GM10266 (cell line): Measurements from ENCODE around the gene PRUNE1.
A peak's percentile ranks its signal among the peaks of the same experiment; 100 is the strongest.

Experiments
- DNase-seq: peaks from one replicate; pipeline ENCODE4 v3.0.0; 2012; ENCODE audit errors: extremely low spot score
- TF ChIP-seq, protein P1 (sequence below): IDR thresholded peaks from 2 replicates; pipeline ENCODE4 v1.5.1; 2012; ENCODE audit warnings: mild to moderate bottlenecking, low read depth; ENCODE audit not compliant: control insufficient read depth, insufficient read depth; ENCODE audit errors: missing control alignments

The PRUNE1 gene

DNA sequence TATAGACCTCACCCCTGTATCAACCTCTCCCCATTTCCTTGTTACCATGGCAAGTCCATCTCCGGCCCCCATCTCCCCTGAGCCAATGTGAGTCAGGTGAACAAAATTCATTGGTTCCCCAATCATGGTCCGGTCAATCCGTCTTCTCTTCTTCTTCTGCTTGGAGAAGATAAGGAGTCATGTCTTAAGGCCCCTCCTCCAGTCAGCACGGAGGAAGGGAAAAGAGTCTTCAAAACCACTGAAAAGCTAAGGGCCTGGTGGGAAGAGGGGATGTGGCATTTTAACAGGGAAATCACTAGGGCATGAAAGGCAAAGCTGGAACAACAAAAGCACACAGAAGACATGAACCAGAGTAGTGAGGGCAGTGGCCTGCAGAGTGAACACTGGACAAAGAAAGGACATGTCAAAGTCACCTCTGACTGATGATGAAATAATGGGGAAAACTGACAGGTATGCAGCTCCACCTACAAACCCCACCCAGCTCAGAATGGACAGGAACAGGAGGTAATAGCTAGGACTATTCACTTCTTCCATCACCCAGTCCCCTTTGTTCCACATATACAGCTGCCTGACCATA lies 46.8 kb downstream of the PRUNE1 start:
- TF ChIP-seq, protein P1, sequence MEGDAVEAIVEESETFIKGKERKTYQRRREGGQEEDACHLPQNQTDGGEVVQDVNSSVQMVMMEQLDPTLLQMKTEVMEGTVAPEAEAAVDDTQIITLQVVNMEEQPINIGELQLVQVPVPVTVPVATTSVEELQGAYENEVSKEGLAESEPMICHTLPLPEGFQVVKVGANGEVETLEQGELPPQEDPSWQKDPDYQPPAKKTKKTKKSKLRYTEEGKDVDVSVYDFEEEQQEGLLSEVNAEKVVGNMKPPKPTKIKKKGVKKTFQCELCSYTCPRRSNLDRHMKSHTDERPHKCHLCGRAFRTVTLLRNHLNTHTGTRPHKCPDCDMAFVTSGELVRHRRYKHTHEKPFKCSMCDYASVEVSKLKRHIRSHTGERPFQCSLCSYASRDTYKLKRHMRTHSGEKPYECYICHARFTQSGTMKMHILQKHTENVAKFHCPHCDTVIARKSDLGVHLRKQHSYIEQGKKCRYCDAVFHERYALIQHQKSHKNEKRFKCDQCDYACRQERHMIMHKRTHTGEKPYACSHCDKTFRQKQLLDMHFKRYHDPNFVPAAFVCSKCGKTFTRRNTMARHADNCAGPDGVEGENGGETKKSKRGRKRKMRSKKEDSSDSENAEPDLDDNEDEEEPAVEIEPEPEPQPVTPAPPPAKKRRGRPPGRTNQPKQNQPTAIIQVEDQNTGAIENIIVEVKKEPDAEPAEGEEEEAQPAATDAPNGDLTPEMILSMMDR = no peak
- DNase-seq = no peak

DNA sequence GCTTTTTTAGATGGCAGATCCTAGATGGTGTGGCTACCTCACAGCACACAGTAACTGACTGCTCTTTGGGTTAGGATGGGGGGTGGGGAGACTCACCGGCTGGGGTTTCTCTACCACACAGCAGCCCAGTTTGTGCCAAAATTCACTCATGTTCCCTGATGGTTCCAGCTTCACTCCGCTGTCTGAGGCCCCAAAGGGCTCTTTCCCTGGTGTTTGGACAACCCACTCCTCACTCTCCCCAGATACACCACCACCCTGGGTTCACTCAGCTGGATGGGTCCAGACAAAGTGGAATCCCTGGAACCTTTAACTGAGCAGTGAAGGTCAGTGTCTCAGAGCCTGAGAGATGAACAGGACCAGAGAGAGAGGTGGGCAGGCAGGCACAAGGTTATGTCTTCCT lies 47.3 kb downstream of the PRUNE1 start:
- DNase-seq = no peak

DNA sequence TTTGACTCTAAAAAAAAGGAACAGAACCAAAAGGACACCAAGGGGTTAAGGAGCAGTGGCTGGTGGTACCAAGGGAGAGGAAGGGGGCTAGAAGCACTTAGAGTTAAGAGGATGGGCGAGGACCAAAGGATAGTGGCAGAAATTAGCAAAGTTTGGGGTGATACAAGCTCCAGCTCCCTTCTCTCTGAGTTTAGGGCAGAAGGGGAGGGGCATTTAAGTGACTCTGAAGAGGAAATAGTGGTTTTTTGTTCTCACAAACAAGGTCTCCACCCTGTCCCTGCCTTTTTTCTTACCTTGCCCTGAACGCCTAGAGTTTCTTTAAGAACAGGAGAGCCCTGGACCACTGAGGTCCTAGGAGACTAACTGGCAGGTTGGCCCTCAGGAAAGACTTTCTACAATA lies 47.9 kb downstream of the PRUNE1 start:
- DNase-seq = no peak
- TF ChIP-seq, protein P1 = no peak

More for the DNA sequence above, 47.3 kb downstream of the PRUNE1 start:
- TF ChIP-seq, protein P1 = no peak

DNA sequence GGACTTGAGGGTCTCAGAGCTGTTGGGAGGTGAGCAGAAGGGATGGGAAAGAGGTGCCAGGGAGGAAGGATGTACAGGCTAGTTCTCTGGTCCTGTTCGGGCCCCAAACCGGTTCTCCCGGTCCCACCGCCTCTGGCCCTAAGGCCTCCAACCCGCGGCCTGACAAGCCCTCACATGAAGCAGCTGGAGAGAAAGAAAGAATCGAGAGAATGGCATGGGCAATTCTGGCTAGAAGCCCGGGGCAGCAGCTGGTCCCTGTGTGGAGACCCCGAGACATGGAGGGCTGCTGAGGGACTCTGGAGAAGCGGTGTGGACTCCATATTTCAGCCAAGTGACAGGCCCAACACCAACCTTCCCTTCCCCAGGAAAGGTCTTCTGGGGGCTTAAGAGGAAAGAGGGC lies 50.4 kb downstream of the PRUNE1 start:
- TF ChIP-seq, protein P1 = no peak
- no peak for DNase-seq

DNA sequence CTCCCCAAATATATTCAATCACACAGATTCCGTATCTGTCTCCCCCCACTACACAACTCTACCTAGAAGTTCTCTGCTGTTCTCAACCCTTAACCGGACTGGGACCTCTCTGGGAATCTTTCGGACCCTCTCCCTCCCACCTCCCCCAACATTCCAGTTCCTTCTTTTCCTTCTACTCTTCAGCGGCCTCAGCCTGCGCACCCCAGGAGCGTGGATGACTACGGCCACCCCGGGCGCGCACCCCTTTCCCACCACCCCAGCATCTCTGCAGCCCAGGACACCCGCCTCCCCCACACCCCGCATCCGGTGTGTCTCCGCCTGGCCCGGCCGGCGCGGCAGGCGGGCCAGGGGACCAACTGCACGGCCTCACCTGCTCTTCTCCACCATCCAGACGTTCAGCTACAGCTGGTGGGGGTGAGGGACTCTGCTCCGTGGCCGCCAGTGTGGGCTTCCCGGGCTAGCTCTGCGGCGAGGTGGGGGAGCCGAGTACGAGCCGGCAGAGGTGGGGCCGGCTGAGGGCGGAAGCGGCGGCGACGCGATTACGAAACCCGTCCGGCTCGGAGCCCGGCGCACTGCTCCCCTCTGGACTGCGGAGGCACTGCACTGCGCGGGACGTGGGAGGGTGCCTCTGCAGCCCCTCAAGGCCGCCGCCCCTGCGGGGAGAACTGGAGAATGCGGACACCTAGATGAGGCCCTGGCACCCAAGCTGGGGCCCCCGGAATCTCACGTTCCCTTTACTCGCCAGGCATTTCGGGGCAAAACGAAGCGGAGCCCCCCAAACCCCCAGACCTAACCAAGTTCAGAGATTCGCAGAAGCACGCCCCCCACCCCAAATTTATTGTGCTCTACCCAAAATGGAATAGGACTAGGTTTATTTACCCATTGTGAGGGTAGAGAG lies 51.1 kb downstream of the PRUNE1 start, which contains the start of gene CDC42SE1:
CDC42SE1 (minus strand) TSS at position 514 of the 898 bp plus-strand sequence. CDS start 3,892 bp downstream, outside the sequence.
- TF ChIP-seq, protein P1 = peak; percentile 75
- peak; percentile 89 for DNase-seq

DNA sequence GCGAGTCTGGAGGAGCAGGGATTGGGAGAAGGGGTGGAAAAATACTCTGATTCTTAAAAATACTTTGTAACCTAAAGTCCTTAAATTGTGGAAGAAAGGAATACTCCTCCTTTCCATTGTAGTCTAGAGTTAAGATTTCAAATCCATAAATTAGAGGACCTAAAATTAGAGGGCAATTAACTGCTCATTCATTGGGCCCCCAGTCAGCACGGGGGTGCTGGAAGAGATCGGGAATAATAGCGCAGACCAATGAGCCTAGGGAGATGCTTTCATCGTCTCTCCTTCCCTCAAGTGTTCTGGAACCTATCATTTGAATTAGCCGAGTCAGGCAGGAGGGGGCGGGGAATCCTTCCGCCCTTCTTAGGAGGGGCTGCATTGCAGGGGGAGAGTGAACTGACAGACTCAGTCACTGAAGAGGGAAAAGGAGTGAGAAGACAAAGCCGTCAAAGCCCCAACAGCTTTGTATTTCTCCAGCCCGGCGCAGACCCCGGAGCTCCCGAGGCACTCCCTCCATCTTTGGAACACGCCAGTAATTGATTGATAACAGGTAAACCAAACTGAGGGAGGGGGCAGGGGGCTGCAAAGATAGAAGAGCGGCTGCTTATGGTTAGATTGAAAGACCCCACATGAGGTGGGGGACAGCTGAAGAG lies 51.9 kb downstream of the PRUNE1 start, which contains the start of gene MLLT11:
MLLT11 (plus strand) TSS at position 391 of the 650 bp plus-strand sequence. CDS start 6,828 bp downstream, outside the sequence.
- DNase-seq = no peak
- TF ChIP-seq, protein P1 = no peak
